IPS-NIHi7 (cell line): ENCODE data around the gene HLA-F.

Source experiments
- DNase-seq: peaks from one replicate; pipeline ENCODE4 v3.0.0; 2012; ENCODE audit warnings: mixed read lengths; ENCODE audit errors: extremely low spot score

HLA-F gene

GRCh38 chr6:29744131-29744530, 20.9 kb downstream of the HLA-F start:
- DNase-seq: no peak

- DNase-seq: no peak
These were observed 21.4 kb downstream of the HLA-F start for GRCh38 chr6:29744621-29745020.

GRCh38 chr6:29745386-29745785, 22.2 kb downstream of the HLA-F start:
- no peak for DNase-seq

DNA sequence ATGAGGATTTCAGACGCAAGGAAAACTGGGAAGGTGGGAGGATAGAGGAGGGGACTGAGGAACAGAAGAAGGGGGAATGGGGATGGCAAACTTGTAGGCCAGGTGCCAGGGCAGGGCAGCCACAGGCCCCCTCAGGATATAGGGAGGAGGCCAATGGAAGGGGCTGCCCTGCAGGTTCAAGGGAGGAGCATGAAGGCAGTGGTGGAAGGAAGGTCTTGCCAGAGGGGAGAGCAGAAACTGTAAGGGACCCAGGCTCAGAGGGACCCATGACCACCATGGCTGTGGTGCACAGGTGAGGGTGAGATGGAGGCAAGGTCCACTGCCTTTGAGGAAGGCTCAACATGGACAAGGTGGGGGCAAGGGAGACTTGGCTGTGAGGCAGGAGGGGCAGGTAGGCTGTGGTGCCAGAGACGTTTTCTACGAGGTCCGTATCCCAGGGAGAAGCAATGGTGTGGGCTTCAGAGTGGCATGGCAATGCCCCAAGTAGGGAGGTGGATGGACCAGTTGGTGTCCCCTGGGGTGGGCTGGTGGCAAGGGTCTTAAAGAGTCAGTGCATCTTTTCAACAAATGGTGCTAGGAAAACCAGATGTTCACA, 22.7 kb downstream of the HLA-F start:
- DNase-seq: no peak

- DNase-seq: no peak
These were observed 23.8 kb downstream of the HLA-F start for GRCh38 chr6:29746846-29747687.

DNA sequence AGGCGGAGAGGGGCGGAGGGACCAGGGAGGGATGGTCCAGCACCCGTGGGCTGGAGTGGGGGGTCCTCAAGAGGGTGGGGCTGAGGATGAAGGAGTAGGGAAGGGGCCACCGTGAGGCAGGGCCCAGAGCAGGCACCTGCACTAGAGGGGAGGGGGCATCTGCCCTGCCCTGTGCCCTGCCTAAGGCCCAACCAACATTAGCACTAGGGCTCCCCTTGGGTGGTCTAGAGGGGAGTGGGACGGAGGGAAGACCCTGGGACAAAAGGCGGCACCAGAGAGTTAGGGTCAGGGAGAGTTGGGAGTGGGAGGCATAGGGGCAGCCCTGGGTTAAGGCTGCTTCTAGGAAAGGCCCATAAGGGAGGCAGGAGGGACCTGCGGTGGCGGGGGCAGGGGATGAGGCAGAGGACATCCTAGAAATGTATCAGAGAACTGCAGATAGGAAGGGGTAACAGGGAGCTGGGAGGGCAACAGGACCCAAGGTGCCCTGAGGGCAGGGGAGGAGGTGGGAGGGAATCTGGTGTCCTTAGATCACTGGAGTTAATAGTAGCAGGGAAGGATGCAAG, 24.5 kb downstream of the HLA-F start:
- peak; percentile 33 for DNase-seq

- peak; percentile 97 for DNase-seq
These were observed 25.4 kb downstream of the HLA-F start for GRCh38 chr6:29748391-29749307.

DNA sequence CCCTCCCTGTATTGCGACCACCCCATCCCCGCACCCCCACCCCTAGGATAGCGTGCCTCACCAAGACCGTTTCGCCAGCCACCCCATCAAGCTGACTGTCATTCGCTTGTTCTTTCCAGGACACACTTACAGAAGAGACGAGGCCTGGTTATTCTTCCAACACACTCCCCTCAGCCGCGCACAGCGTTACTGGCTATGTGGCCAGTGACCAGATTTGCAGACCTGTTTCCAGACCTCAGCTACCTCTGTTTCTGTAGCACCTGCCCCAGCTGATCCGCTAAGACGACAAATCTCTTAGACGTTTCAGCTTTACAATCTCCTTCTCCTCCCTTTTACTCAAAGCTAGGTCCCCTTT, 26.1 kb downstream of the HLA-F start:
- DNase-seq: no peak

DNA sequence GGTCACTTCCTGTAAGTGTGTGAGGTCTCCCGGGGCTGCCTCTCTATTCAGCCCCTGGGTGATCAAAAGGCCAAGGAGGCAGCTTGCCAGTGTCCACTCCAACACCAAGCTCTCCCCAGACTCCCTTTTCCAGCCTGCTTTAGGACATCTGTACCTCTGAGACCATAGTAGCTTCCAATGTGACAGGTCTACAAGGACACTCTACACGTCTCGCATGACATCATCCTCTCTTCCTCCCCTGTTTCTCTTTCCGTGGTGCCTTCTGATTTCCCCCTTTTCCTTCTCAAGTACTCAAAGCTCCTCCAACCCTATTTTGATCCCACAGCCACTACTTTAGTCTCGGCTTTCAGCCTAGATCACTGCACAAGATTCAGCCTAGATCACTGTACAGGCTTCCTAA, 26.4 kb downstream of the HLA-F start:
- no peak for DNase-seq

DNA sequence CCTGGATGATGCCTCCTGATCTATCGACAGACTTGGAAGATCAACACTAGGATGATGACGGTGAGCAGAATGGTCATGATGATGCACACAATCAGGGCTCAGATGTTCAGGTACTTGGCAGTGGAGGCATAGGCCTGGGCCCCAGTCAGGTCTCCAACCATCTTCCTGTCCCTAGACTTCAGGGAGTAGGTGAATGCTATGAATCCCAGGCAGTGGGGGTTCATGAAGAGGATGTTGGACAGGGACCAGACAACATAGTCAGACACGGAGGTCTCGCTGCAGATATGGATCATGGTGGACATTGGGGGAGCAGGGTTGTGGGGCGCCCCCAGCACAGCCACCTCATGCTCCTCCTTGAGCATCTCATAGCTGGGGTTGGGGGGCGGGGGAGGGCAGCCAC, 27.5 kb downstream of the HLA-F start:
- DNase-seq: no peak

DNA sequence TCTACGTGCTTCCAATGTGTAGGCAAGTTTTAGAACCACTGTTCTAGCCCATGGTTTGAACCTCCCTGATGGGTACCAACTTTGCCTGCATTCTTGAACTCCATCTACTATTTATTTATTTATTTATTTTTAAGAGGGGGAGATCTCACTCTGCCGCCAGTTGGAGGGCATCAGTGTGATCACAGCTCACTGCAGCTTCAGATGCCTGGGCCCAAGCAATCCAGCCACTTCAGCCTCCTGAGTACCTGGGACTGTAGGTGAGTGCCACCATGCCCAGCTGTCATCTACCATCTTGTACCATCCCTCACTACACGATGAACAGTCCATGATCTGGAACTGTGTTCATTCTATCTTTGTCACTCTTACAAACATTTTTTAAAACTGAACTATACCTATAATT, 28.2 kb downstream of the HLA-F start:
- no peak for DNase-seq

GRCh38 chr6:29752451-29753308, 29.4 kb downstream of the HLA-F start:
- peak; percentile 85 for DNase-seq

- DNase-seq: no peak
These were observed 30.0 kb downstream of the HLA-F start for GRCh38 chr6:29753309-29753644.

GRCh38 chr6:29755295-29755871, 32.1 kb downstream of the HLA-F start:
- no peak for DNase-seq

DNA sequence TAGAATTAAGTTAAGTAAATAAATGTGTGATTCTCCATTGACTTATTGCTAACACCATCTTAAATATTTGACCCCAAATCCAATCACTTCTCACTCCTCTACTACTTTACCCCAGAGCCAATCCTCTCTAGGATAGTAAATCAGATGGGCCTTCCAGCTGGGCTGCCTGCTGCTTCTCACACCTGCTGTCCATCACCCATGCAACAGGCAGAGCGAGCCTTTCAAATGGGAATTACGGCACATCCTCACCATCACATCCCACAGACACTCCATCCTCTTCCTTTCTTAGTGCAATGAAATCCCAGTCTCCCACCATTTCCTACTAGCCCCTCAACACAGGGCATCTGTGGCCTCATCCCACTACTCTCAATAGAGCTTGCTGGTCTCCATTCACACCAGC, 34.0 kb downstream of the HLA-F start:
- DNase-seq: no peak

- no peak for DNase-seq
These were observed 34.6 kb downstream of the HLA-F start for GRCh38 chr6:29757701-29758293.

GRCh38 chr6:29758761-29759160, 35.5 kb downstream of the HLA-F start:
- no peak for DNase-seq

GRCh38 chr6:29759457-29759856, 36.2 kb downstream of the HLA-F start:
- DNase-seq: peak; percentile 71

- DNase-seq: no peak
These were observed 37.1 kb downstream of the HLA-F start for GRCh38 chr6:29760328-29760727.

- no peak for DNase-seq
These were observed 38.8 kb downstream of the HLA-F start for GRCh38 chr6:29762051-29762450.
